Mesendoderm (in vitro differentiated cells): ENCODE results near the gene SEZ6L.

Experiments used
- DNase-seq: peaks from one replicate; pipeline ENCODE4 v3.0.0; 2013
- H2AK5ac ChIP-seq: 2 replicates; pipeline ENCODE4 v1.6.1; 2013; ENCODE audit warnings: low read length, inconsistent platforms
- H2BK120ac ChIP-seq: 2 replicates; pipeline ENCODE4 v1.6.1; 2013; ENCODE audit warnings: low read depth, mild to moderate bottlenecking, low read length, moderate library complexity, mixed read lengths
- H2BK15ac ChIP-seq: replicated peaks from 2 replicates; pipeline ENCODE4 v1.6.1; 2013; ENCODE audit warnings: low read depth, mild to moderate bottlenecking, moderate library complexity
- H2BK5ac ChIP-seq: 2 replicates; pipeline ENCODE4 v1.6.1; 2013; ENCODE audit warnings: low read length, inconsistent platforms
- H3K18ac ChIP-seq: 2 replicates; pipeline ENCODE4 v1.6.1; 2013; ENCODE audit warnings: mild to moderate bottlenecking, low read length, mixed read lengths
- H3K23ac ChIP-seq: one replicate; pipeline ENCODE4 v1.6.1; 2013; ENCODE audit warnings: low read length
- H3K27ac ChIP-seq: 2 replicates; pipeline ENCODE4 v1.5.1; 2013; ENCODE audit warnings: low read depth, mild to moderate bottlenecking, inconsistent platforms, low read length, moderate library complexity
- H3K27me3 ChIP-seq: 2 replicates; pipeline ENCODE4 v1.6.1; 2013; ENCODE audit warnings: low read length, control low read depth, mild to moderate bottlenecking, inconsistent platforms; ENCODE audit not compliant: insufficient read depth, poor library complexity
- H3K36me3 ChIP-seq: 2 replicates; pipeline ENCODE4 v1.6.1; 2013; ENCODE audit warnings: low read length, inconsistent platforms; ENCODE audit not compliant: control insufficient read depth, insufficient read depth
- H3K4ac ChIP-seq: one replicate; pipeline ENCODE4 v1.6.1; 2013; ENCODE audit warnings: low read depth, mild to moderate bottlenecking, low read length, moderate library complexity
- H3K4me1 ChIP-seq: 2 replicates; pipeline ENCODE4 v1.6.1; 2013; ENCODE audit warnings: low read depth, low read length, inconsistent platforms; ENCODE audit not compliant: control insufficient read depth
- H3K4me2 ChIP-seq: 2 replicates; pipeline ENCODE4 v1.6.1; 2013; ENCODE audit warnings: low read length
- H3K4me3 ChIP-seq: 2 replicates; pipeline ENCODE4 v1.5.1; 2013; ENCODE audit warnings: mild to moderate bottlenecking, low read length
- H3K56ac ChIP-seq: one replicate; pipeline ENCODE4 v1.6.1; 2013; ENCODE audit warnings: low read length
- H3K79me1 ChIP-seq: 2 replicates; pipeline ENCODE4 v1.6.1; 2013; ENCODE audit warnings: low read length, inconsistent platforms
- H3K79me2 ChIP-seq: 2 replicates; pipeline ENCODE4 v1.6.1; 2013; ENCODE audit warnings: mild to moderate bottlenecking, low read length; ENCODE audit not compliant: control insufficient read depth, insufficient read depth
- H3K9ac ChIP-seq: 2 replicates; pipeline ENCODE4 v1.6.1; 2013; ENCODE audit warnings: low read length, inconsistent platforms
- H4K5ac ChIP-seq: one replicate; pipeline ENCODE4 v1.6.1; 2013; ENCODE audit warnings: low read length
- H4K8ac ChIP-seq: one replicate; pipeline ENCODE4 v1.6.1; 2013; ENCODE audit warnings: low read depth, mild to moderate bottlenecking, control low read depth, low read length, moderate library complexity
- WGBS: extraction: QIAGEN DNeasy Blood & Tissue Kit; methylation state at CpG from one replicate; pipeline ENCODE4 v1.1.7; 2013; ENCODE audit warnings: low lambda C conversion rate, missing lambda C conversion rate; ENCODE audit not compliant: insufficient coverage; ENCODE audit errors: extremely low coverage; 5-methylcytosine and 5-hydroxymethylcytosine counted together

The SEZ6L gene

DNA sequence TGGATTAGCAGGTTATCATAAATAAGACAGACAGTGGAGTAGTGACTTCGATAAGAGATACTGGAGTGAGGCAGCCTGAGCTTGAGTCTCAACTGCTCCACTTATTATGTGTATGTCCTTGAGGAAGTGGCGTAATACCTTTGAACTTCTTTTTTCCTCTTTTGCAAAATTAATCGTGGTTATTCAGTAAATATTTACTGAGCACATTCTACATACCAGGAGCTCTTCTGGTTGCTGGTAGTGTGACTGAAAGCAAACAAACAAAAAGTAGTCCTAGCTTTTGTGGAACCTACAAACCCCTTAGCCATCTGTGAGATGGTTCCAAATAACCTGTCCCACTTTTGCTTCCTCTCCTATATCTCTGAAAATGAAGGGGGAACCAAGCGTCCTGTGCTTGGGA lies 134.2 kb downstream of the SEZ6L start:
- no CpG with 5 or more reads among the region's 4 CpGs for WGBS
- no peak overlapping the region for H2BK120ac ChIP-seq

DNA sequence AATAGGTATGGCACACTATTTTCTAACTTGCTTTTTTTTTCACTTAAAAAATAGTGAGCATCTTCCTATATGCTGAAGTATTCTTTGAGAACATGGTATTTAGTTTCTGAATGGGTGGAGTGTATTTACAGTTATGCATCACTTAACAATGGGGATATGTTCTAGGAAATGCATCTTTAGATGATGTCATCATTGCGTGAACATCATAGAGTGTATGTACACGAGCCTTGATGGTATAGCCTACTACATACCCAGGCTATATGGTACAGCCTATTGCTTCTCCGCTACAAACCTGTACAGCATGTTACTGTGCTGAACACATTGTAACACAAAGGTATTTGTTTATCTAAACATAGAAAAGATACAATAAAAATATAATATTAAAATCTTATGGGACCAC lies 135.5 kb downstream of the SEZ6L start:
- H3K4me2 ChIP-seq: no peak overlapping the region

More for the DNA sequence above, 134.2 kb downstream of the SEZ6L start:
- no peak overlapping the region for H2AK5ac ChIP-seq
- no peak overlapping the region for H3K9ac ChIP-seq
- DNase-seq: no peak
- H2BK5ac ChIP-seq: no peak overlapping the region
- no peaks in the 10 kb centered on the region for H3K79me2 ChIP-seq
- no peak overlapping the region for H3K4me3 ChIP-seq
- no peak overlapping the region for H3K56ac ChIP-seq
- H4K8ac ChIP-seq: no peak overlapping the region
- no peak overlapping the region for H3K18ac ChIP-seq
- no peaks in the 10 kb centered on the region for H3K79me1 ChIP-seq
- no peak overlapping the region for H3K4ac ChIP-seq
- H2BK15ac ChIP-seq: no peak overlapping the region
- no peaks in the 10 kb centered on the region for H3K27me3 ChIP-seq
- no peaks in the 10 kb centered on the region for H3K4me1 ChIP-seq
- no peak overlapping the region for H3K23ac ChIP-seq
- no peaks in the 10 kb centered on the region for H3K36me3 ChIP-seq
- no peak overlapping the region for H3K4me2 ChIP-seq
- no peak overlapping the region for H4K5ac ChIP-seq
- no peak overlapping the region for H3K27ac ChIP-seq

DNA sequence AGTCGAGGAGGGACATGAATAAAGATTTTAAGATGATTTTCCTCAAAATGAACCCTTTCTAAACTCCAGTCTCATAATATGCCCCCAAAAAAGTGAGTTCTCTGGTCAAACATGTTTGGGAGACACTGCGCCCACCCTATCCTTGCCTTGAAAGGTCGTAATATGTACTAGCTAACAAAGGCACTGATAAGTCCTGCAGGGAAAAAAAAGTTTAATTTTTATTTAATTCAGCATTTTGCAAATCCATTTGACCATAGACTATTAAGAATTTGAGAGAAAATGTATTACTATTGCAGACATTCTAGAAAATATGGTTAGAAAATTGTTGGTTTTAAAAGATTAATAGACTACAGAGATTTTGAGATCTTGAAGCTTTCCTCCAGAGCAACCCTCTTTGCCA lies 139.2 kb downstream of the SEZ6L start:
- no peak overlapping the region for H3K18ac ChIP-seq
- no peak overlapping the region for H4K8ac ChIP-seq
- H3K23ac ChIP-seq: no peak overlapping the region
- H2BK5ac ChIP-seq: no peak overlapping the region
- no peak overlapping the region for H3K4me3 ChIP-seq
- H3K4me2 ChIP-seq: no peak overlapping the region
- no peak overlapping the region for H2BK120ac ChIP-seq
- H3K79me2 ChIP-seq: no peaks in the 10 kb centered on the region
- no peak overlapping the region for H4K5ac ChIP-seq
- H3K79me1 ChIP-seq: no peaks in the 10 kb centered on the region
- no peak overlapping the region for H3K27ac ChIP-seq
- H3K4ac ChIP-seq: no peak overlapping the region
- no peak for DNase-seq
- WGBS: no CpG with 5 or more reads among the region's 3 CpGs
- H2AK5ac ChIP-seq: no peak overlapping the region
- no peak overlapping the region for H3K9ac ChIP-seq
- no peaks in the 10 kb centered on the region for H3K27me3 ChIP-seq
- no peak overlapping the region for H2BK15ac ChIP-seq
- H3K36me3 ChIP-seq: no peaks in the 10 kb centered on the region
- H3K56ac ChIP-seq: no peak overlapping the region
- H3K4me1 ChIP-seq: no peaks in the 10 kb centered on the region

More for the DNA sequence above, 135.5 kb downstream of the SEZ6L start:
- H2BK120ac ChIP-seq: no peak overlapping the region
- no peaks in the 10 kb centered on the region for H3K36me3 ChIP-seq
- H3K4ac ChIP-seq: no peak overlapping the region
- no peak overlapping the region for H3K9ac ChIP-seq
- no peak overlapping the region for H2AK5ac ChIP-seq
- H3K79me2 ChIP-seq: no peaks in the 10 kb centered on the region
- H3K4me1 ChIP-seq: no peaks in the 10 kb centered on the region
- H4K5ac ChIP-seq: no peak overlapping the region
- H3K79me1 ChIP-seq: no peaks in the 10 kb centered on the region
- no CpG with 5 or more reads among the region's 3 CpGs for WGBS
- no peak for DNase-seq
- no peaks in the 10 kb centered on the region for H3K27me3 ChIP-seq
- H3K56ac ChIP-seq: no peak overlapping the region
- H2BK5ac ChIP-seq: no peak overlapping the region
- H3K4me3 ChIP-seq: no peak overlapping the region
- no peak overlapping the region for H3K18ac ChIP-seq
- no peak overlapping the region for H2BK15ac ChIP-seq
- no peak overlapping the region for H3K23ac ChIP-seq
- H4K8ac ChIP-seq: no peak overlapping the region
- no peak overlapping the region for H3K27ac ChIP-seq

GRCh38 chr22:26310616-26311015 lies 141.4 kb downstream of the SEZ6L start:
- H3K4me3 ChIP-seq: no peak overlapping the region
- no peaks in the 10 kb centered on the region for H3K27me3 ChIP-seq
- no peak overlapping the region for H3K56ac ChIP-seq
- H3K4ac ChIP-seq: no peak overlapping the region
- no peak overlapping the region for H3K23ac ChIP-seq
- H4K5ac ChIP-seq: no peak overlapping the region
- DNase-seq: no peak
- no peak overlapping the region for H3K4me2 ChIP-seq
- no peaks in the 10 kb centered on the region for H3K36me3 ChIP-seq
- H3K79me2 ChIP-seq: no peaks in the 10 kb centered on the region
- H2BK120ac ChIP-seq: no peak overlapping the region
- H2BK15ac ChIP-seq: no peak overlapping the region
- no peak overlapping the region for H2BK5ac ChIP-seq
- H3K18ac ChIP-seq: no peak overlapping the region
- H3K27ac ChIP-seq: no peak overlapping the region
- no peak overlapping the region for H2AK5ac ChIP-seq
- no peaks in the 10 kb centered on the region for H3K4me1 ChIP-seq
- WGBS: no CpG with 5 or more reads among the region's 13 CpGs
- no peak overlapping the region for H3K9ac ChIP-seq
- H3K79me1 ChIP-seq: no peaks in the 10 kb centered on the region
- H4K8ac ChIP-seq: no peak overlapping the region

DNA sequence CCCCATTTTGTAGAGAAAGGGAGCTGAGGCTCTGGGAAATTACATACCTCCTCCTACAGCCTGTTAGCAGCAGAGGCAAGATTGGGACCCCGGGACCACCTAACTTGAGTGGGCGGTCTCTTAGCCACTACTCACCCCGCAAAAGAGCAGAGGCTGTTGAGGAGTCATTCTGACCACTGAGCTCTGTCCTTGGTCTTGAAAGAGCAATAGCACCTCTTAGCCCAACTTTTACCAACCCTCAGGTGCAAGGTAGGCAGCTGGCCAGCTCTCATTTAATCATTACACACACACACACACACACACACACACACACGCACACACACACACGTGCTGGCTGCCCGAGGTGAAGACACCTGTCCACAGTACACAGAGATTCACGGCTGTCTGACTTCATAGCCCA lies 144.0 kb downstream of the SEZ6L start:
- no peak overlapping the region for H3K27ac ChIP-seq
- H4K5ac ChIP-seq: no peak overlapping the region
- no peak for DNase-seq
- WGBS: no CpG with 5 or more reads among the region's 7 CpGs
- H3K79me2 ChIP-seq: no peaks in the 10 kb centered on the region
- no peak overlapping the region for H2BK5ac ChIP-seq
- no peaks in the 10 kb centered on the region for H3K27me3 ChIP-seq
- H3K23ac ChIP-seq: no peak overlapping the region
- H3K4me1 ChIP-seq: no peaks in the 10 kb centered on the region
- H3K79me1 ChIP-seq: no peaks in the 10 kb centered on the region
- no peaks in the 10 kb centered on the region for H3K36me3 ChIP-seq
- no peak overlapping the region for H2BK15ac ChIP-seq
- no peak overlapping the region for H3K18ac ChIP-seq
- no peak overlapping the region for H3K4ac ChIP-seq
- no peak overlapping the region for H2BK120ac ChIP-seq
- H2AK5ac ChIP-seq: no peak overlapping the region
- H3K4me2 ChIP-seq: no peak overlapping the region
- no peak overlapping the region for H3K4me3 ChIP-seq
- no peak overlapping the region for H3K56ac ChIP-seq
- H3K9ac ChIP-seq: no peak overlapping the region
- H4K8ac ChIP-seq: no peak overlapping the region

DNA sequence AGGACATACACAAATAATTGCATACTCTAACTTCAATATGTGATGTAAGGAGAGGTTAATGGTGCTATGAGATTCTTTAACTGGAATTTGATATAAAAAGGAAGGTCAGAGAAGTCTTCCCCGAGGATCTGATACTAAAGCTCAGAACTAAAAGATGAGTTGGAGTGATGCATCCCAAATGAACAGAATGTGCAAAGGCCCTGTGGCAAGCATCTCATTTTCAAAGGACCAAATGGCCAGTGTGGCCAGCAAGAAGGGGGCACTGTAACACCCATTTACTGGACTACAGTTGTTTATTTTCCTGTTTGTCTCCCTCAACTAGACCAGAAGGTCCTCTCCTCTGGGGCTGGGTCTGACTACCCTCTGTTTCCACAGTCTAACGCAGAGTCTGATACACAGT lies 144.9 kb downstream of the SEZ6L start:
- DNase-seq: no peak
- no peaks in the 10 kb centered on the region for H3K79me1 ChIP-seq
- no peaks in the 10 kb centered on the region for H3K4me1 ChIP-seq
- H3K4me2 ChIP-seq: no peak overlapping the region
- H4K8ac ChIP-seq: no peak overlapping the region
- no peak overlapping the region for H3K4ac ChIP-seq
- H2BK5ac ChIP-seq: no peak overlapping the region
- H3K23ac ChIP-seq: no peak overlapping the region
- H3K18ac ChIP-seq: no peak overlapping the region
- H3K27ac ChIP-seq: no peak overlapping the region
- H2AK5ac ChIP-seq: no peak overlapping the region
- H3K4me3 ChIP-seq: no peak overlapping the region
- no peak overlapping the region for H2BK15ac ChIP-seq
- no peaks in the 10 kb centered on the region for H3K27me3 ChIP-seq
- no peaks in the 10 kb centered on the region for H3K36me3 ChIP-seq
- H3K56ac ChIP-seq: no peak overlapping the region
- H3K79me2 ChIP-seq: no peaks in the 10 kb centered on the region
- no CpG with 5 or more reads among the region's 2 CpGs for WGBS
- H4K5ac ChIP-seq: no peak overlapping the region
- H3K9ac ChIP-seq: no peak overlapping the region
- H2BK120ac ChIP-seq: no peak overlapping the region
